Stimulated activated CD4-positive, alpha-beta T cell treated with anti-CD3 and anti-CD28 coated beads, Interleukin-12 subunit alpha, Interleukin-12 subunit beta, amount 100 ng/mL, for 4 hours (primary cell): ENCODE measurements around the gene GPR35.
"Not testable (repeated sequence)": the region's sequence is repeated elsewhere in the genome, so short reads cannot be mapped to it uniquely, and the experiment has no call there.

Source experiments
- DNase-seq: peaks from one replicate; pipeline ENCODE4 v3.0.0-alpha.2; 2020

The GPR35 gene

DNA sequence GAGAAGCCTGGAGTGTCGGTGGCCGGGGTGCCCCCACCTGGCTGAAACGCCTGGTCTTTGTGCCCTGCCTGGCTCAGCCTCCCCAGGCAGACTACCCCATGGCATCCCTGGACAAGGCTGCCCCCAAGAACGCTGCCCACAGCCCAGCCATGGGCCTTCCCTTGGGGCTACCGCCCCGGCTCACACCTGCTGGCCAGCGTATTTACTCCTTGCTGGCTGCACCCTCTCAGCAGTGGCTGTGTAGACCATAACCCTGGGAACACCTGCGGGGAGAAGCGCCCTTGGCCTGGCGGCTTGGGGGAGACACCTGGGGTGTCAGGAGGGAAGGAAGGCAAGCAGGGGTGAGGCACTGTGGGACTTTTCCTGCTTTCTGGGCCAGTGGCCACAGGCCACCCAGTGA is 21.4 kb upstream of the GPR35 start:
- no peak for DNase-seq

DNA sequence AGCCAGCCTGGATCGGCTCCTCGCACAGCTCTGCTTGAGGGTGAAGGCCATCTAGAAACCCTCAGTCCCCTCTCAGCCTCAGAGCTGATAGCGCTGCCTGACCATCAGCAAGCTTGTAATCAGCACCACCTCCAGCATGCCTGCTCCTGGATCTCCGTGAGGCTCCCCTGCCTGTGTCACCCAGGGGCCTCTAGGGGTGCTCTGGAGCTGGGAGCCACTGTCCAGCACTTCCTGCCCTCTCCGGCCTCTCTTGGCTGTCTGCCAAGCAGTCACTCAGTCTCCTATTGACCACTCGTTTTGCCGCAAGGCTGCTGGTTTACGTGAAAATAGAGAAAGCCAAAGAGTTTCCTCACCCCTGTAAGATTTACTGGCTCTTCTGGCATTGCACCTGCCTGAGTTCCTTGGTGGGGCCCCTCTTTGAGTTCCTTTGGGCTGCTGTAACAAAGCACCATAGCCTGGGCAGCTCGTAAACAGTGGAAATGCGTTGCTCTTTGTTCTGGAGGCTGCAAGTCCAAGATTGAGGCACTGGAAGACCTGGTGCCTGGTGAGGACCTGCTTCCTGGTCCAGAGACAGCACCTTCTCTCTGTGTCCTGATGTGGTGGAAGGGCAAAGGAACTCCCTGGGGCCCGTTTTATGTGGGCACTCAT is 20.9 kb upstream of the GPR35 start:
- no peak for DNase-seq

DNA sequence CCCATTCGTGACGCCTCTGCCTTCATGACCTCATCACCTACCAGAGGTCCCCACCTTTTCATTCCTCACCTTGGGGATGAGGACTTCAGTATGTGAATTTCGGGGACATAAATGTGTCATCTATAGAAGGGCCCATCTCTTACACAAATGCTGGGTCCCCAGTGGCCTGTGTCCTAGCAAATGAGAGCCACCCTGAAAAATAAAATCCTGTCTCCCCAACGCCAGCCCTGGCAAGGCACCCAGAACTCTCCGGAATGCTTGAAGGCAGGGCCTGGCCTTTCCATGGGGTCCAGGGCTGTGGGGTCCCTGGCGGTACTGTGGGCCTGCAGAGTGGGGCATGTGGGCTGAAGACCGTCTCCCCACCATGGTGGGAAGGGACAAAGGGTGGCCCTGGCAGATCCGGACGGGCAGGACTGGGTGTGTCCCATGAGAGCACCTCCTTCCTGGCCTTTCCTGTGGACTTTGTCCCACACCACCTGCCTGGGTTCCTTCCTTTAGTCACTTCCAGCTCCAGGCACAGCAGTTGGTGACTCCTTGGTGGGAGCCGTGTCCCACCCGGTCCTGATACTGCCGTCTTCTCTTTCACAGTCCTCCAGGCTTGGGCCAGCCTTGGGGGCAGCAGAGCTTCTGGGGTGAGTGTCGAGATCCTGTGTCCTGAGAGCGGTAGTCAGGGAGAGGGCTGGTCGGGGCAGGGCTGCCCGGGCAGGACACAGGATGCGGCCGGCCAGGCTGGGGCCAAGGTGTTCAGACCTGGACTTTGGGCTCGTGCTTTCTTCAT is 20.2 kb upstream of the GPR35 start:
- no peak for DNase-seq

DNA sequence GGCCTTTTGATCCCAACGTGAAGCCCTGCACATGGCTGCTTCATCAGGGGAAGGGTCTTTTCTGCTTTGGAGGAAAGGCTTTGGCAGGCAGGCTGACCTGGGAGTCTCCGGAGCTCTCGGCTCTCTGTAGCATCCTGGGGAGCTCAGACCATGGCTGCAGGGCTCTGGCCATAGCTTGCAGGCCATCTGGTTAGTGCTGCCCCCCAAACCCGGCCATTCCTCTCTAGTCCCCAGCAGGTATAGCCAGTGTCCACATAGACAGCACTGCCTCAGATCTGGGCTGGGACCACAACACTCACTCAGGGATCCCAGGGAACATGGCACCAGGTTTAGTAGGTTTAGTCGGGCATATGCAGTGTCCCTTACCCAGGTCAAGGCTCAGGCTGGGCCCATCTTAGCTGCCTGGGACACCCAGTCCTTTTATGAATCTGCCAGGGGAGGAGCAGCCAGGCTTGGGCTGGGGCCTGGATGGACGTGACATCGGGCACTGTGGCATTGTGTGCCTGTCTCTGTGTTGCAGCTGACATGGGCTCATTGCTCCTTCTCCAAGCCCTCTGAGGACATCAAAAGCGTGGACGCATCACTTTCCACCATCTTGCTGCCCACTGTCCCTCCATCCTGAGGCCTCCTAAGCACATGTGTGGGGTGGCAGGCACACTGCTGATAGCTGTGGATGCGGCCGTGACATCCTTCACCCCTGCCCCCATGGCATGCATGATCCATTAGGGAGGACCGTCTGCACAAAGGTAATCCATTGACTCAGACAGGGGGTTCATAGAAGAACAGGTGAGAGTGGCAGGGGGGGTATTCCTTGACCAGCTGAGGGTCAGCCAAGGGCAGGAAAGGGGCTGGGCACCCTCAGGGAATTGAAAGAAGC is 19.2 kb upstream of the GPR35 start:
- no peak for DNase-seq

DNA sequence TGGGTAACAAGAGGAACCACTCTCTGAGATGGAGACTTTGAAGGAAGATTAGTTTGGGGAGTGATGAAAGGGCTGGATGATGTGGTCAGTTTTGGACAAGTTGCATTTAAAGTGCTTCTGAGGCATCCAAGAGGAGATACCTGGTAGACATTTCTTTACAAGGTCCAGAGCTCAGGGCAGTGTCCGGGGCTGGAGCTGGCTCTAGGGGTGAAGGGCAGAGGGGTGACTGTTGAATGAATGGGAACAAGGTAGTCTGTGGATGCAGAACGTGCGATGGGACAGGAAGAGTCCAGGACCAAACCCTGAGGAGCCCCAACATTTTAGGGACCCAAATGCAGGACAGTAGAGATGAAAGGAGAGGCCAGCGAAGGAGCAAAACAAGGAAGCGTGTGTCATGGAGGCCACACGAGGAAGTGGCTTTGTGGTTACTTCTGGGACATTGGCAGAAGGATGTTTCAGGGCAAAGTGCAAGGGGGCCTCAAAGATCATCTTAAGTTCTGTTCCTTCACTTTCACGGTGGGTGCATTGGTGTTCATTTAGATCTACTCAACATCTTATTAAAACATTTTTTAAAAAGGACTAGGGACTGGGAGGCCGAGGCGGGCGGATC is 13.6 kb upstream of the GPR35 start:
- DNase-seq: no peak

DNA sequence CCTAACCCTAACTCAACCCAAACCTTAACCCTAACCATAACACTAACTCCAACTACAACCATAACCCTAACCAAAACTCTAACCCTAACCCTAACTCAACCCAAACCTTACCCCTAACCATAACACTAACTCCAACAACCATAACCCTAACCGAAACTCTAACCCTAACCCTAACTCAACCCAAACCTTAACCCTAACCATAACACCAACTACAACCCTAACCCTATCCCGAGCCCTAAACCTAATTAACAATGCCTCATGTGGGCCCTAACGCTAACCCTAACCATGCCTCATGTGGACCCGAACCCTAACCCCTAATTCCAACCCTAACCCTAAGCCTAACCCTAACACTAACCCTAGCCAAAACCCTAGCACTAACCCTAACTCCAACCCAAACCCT is 11.5 kb upstream of the GPR35 start:
- DNase-seq: no peak

DNA sequence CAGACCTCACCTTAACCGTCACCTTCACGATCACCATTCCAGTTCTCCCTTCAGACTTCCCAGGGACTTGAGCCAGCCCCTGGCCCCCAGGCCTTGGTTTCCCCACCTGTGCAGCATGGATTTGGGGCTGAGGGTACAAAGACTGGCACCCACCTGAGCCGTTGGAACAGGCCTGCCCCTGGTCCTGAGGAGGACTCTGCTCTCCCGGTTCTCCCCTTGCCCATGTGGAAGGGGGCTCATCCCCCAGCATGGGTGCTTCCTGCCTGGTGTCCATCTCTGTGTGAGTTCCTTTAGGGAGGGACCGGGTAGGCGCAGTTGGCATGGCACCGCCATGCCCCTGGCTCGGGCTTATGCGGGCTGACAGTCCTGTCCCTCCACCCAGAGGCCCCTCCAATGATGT is 10.9 kb upstream of the GPR35 start:
- DNase-seq: no peak

DNA sequence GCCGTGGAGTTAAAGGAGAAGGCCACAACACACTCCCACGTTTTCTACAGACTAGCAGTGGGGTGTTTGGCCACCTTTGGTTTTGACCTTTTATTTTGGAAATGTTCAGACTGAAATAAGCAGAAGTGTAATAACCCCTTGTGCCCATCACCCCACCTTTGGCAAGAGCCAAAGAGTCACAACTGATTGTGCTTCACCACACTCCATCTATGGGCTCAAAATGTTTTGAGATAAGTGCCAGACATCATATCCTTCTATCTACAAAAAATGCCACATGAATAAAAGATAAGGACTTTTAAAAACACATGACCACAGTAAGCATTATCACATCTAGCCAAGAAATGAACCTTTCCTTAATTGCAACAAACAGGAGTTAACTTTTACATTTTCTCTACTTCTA is 9.9 kb upstream of the GPR35 start:
- DNase-seq: no peak

DNA sequence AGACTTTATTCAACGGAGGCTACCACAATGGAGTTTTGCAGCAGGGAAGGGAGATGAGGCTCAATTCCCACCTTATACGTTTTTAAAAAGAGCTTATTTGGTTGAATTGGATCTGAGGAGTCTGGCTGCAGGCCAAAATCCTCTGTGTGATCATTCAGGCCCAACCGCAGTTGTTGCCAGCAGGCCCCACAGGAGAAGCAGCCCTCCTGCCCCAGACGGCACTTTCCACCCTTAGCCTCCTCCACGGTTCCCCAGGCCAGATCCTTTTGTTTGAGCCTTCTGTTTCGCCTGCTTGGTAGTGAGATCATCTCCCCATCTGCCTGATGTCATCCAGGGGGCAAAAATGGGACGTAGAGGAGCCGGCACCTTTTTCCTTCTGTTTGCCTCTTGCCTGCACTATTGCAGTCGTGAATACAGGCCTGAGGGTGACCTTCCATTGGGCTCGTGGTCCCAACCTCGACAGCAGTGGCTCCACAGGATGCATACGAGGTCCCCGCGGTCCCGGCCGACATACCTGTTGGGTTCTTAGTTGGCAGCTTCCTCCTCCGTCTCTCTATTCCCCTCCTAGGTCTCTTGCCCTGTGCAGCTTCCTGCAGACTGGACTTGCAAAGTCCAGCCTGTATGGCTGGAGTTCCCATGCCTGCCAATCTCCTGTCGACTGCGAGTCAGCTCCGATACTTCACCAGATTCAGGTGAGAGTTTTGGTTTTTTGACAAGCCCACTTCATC is 9.3 kb upstream of the GPR35 start:
- no peak for DNase-seq

DNA sequence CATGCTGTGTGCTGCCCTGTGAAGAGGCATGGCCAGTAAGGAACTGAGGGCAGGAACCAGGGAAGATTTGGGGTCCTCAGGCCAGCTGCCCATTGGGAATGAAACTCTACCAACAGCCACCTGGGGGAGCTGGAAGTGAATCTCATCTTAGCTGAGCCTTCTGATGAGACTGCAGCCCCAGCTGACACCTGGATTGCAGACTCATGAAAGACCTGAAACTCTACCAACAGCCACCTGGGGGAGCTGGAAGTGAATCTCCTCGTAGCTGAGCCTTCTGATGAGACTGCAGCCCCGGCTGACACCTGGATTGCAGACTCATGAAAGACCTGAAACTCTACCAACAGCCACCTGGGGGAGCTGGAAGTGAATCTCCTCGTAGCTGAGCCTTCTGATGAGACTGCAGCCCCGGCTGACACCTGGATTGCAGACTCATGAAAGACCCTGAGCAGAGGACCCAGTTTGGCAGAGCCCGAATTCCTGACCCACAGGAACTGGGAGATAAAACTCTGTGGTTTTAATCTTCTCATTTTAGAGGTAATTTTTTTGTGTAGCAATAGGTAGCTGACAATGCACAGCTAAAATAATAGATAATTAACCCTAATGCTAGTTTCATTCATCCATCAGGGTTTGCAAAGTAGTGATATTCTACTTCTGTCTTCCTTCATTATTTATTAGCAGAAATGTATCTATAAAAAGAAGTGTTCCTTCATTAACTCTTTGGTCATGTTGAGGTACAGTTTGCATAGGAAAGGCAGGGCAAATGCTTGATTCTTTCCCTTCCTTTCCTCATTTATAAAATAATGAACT is 8.2 kb upstream of the GPR35 start:
- not testable (repeated sequence) for DNase-seq

DNA sequence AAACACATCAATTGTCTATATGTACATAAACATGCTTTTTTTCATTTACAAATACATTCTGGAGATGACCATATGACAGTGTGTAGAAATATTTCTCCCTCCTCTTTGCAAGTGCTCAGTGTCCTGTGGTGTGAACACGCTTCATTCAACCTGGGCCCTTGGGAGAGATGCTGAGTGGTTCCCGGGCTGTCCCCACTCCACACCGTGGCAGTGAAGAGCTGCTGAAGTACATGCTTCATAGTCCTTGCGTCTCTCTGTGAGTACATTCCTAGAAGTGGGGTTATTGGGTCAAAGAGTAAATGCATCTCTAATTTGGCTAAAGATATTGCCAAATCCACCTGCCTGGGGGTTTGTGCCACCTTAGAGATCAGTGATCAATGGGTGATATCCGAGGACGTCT is 6.5 kb upstream of the GPR35 start:
- DNase-seq: no peak

DNA sequence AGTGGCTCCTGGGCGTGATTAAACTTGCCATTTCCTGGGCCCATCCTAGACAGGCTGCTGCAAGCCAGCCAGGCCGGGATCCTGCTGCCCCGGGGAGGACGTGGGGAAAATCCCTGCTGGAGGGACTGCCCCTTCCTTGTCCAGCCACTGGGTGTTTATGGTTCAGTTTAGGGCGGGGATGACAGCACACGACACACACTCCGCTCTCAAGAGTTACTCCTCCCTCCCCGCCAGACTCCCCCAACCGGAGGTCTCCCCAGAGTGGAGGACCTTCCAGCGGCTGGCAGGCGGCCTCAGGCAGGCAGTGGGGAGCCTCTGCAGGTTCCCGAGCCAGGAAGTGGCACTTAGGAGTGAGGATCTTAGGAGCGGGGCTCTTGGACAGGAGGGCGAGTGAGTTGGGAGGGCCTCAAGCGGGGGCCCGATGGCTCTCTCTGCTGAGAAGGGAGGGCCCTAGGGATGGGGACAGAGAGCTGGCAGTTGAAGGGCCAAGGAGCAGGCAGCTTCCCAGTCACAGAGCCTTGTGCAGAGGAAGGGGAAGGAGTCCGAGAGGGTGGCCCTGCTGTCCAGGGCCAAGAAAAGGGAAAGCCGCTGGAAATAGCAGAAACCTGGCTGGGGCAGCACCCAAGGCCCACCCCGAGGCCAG is 5.7 kb upstream of the GPR35 start:
- DNase-seq: no peak

DNA sequence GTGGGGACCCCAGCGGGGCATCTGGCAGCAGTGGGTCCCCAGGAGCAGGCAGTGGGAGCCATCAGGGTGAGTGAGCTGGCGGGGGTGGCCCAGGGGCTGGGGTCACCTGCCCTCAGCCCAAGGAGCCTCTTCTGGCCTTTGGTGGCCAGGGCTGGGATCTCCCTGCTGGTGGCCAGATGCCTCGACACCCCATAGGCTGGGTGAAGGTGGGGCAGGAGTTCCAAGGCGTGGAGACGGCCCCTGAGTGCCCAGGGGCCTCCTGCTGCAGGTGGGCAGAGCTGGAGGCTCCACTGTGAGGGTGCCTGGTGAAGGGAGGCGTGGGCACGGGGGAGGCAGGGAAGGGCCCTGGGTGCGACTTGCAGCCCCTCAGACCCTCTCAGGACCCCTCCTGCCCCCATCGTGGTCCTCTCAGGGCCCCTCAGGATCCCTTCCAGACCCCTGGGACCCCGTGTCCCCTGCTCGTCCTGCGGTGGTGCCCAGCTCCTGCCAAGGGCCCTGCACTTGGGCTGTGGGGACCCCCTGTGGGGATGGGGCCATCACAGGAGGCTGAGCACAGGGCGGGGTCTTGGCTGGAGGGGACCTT is 5.0 kb upstream of the GPR35 start:
- DNase-seq: no peak

DNA sequence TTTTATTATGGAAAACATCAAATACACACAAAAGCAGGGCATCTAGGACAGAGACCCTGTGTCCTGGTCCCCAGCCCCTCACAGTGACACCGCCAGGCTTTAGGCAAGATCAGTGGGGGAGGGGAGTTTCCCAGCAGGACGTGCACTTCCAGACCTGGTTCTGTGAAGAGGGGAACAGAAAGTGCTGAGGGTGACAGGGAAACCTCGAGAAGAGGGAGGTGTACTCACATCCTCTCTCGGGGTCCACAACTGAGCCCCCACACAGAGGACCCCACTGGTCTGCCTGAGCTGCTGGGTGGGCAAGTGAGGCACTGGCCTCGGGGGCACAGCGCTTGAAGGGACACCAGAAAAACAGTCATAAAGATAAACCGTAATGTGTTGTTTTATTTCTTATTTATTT is 4.4 kb upstream of the GPR35 start:
- DNase-seq: no peak

DNA sequence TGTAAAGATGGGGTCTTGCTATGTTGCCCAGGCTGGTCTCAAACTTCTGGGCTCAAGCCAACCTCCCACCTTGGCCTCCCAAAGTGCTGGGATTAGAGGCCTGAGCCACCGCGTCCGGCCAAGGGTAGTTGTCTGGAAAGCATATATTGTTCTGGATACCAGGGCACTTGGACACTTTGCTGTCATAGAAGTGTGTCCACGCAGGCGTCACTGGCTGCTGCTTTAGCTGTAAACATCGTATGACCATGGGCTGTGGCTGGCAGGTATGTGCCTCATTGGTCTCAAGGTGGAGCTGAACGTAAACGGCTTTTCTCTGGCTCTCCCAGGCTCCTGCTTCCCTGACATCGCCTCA is 3.2 kb upstream of the GPR35 start:
- no peak for DNase-seq

DNA sequence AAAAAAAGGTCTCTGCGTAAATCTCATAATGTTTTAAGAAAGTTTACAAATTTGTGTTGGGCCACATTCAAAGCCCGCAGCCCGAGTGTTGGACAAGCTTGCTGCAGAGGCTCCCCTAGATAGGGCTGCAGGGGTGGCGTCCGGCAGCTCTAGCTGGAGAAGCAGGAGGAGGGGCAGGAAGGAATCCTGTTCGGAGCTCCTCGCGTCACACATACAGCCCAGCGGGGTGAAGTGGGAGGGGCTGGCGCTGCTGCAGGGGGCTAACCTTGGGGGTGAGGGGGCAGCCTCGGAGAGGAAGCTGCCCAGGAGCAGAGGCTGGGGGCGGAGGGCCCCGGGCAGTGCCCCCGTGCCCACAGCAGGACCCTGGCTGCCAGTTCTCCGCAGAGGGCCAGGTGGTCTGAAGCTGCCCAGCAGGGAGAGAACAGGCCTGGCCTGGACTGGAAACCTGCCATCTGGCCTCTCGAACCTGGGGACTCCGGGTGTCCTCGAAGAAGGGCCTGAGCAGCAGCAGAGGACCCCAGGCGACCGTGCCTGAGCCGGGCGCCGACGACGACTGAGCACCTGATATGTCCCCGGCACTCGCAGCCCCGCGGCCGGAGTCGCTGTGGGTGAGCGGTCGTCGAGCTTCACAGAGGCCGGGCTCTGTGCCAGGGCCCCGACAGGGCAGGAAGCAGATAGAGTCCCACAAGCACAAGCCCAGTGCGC is 2.6 kb upstream of the GPR35 start:
- DNase-seq: peak; percentile 46

DNA sequence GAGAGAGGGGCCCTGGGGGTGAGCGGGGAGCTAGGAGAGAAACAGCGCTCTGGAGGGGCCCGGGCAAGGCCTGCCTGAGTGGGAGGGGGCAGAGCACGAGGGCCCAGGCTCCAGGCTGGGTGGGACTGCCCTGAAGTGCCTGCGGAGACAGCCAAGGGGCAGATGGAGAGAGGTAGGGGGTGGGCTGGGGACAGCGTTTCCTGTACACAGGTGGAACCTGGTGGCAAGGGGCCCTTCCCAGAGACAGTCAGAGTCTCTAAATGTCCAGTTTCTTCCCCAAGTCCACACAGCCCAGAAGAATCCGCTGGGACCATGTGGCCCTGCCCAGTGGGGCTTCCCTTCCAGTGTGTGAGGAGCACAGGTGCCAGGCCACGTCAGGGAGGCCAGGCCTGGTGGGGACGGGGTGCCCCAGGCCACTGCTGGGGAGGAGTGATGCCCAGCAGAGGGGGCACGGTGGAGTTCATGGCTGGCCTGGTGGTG is 1.7 kb upstream of the GPR35 start:
- no peak for DNase-seq

DNA sequence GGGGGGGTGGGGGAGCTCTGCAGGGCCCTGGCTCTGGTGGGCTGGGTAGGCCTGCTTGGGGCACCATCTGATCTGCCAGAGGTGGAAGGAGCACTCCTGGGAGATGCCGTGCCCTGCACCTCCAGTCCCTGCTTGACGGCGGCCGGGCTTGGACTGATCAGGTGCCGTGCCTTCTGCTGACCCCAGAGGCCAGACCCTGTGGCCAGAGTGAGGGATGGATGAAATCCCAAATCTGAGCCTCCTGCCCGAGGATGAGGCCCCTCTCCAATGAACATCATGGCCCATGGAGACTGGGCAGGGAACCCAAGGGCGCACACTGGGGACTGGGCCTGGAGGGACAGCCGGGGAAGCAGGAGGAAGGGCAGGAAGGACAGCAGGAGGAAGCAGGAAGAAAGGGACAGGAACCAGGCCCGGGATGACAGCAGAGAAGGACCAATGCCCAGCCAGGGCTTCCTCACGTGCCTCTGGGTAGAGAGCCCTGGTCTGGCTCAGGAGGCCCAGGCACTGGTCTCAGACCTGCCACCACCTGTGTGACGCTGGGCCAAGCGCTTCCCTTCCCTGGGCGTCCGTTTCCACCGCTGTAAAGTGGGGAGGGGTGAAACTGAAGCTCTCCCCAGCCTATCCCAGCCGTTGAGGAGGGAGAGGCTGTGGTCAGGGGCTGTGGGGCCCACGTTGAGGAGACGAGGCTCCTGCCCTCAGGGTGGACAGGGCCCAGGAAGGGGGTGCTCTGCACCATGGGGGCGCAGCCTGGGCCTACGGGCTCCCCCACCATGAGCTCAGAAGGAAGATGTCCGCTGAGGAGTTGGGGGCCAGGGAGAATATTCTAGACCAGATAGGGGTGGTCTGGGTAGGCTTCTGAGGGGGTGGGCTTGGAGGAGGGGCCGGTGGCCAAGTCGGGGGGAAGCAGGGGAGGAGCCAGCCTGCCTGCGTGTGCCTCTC is 1.0 kb upstream of the GPR35 start:
- DNase-seq: no peak
